Measurements from ENCODE around the gene TNNI3K. TPM values are rescaled to one million over a fixed set of nuclear protein-coding genes. Genes with fewer than 3 reads are reported as not detected.

Gene TNNI3K
- total and polyA plus RNA-seq, 9 of the 15 experiments (the other 6 are each of a cell fraction or from before 2014, with no cell fraction given) = 0.21 to 0.53 (median 0.32) TPM; not detected in 5

DNA sequence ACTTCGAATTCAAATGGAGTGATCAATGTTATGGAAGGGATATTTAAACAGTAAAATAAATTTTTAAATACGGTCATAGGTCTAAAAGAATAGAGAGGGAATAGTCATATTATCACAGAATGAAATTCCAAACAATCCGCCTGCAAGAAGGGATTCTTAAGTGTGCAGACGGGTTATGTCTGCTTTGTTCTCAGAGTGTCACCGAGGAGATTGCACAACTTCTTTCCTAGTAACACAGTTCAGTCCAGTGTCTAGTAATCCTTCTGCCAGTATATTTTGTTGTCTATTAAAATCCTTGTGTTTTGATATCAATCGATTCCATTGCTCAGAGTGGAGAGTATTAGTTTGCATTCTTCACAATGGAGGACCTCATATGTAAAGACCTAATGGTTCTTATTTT is 228.8 kb downstream of the TNNI3K start (continued):
- TF ChIP-seq, protein P1, sequence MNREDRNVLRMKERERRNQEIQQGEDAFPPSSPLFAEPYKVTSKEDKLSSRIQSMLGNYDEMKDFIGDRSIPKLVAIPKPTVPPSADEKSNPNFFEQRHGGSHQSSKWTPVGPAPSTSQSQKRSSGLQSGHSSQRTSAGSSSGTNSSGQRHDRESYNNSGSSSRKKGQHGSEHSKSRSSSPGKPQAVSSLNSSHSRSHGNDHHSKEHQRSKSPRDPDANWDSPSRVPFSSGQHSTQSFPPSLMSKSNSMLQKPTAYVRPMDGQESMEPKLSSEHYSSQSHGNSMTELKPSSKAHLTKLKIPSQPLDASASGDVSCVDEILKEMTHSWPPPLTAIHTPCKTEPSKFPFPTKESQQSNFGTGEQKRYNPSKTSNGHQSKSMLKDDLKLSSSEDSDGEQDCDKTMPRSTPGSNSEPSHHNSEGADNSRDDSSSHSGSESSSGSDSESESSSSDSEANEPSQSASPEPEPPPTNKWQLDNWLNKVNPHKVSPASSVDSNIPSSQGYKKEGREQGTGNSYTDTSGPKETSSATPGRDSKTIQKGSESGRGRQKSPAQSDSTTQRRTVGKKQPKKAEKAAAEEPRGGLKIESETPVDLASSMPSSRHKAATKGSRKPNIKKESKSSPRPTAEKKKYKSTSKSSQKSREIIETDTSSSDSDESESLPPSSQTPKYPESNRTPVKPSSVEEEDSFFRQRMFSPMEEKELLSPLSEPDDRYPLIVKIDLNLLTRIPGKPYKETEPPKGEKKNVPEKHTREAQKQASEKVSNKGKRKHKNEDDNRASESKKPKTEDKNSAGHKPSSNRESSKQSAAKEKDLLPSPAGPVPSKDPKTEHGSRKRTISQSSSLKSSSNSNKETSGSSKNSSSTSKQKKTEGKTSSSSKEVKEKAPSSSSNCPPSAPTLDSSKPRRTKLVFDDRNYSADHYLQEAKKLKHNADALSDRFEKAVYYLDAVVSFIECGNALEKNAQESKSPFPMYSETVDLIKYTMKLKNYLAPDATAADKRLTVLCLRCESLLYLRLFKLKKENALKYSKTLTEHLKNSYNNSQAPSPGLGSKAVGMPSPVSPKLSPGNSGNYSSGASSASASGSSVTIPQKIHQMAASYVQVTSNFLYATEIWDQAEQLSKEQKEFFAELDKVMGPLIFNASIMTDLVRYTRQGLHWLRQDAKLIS (CRISPR knock-in tag; IDR thresholded peaks at IDR 0.05) = no peak
- no peak for TF ChIP-seq DNMT1 (IDR thresholded peaks at IDR 0.05)
- TF ChIP-seq TEAD4 (IDR thresholded peaks at IDR 0.05; ENCODE audit: low read length) = no peak
- TF ChIP-seq TEAD4 (CRISPR knock-in tag; IDR thresholded peaks at IDR 0.05; ENCODE audit: borderline replicate concordance) = no peak
- no peak for TF ChIP-seq PRPF4 (IDR thresholded peaks at IDR 0.05; ENCODE audit: insufficient read depth, low read depth, low read length, poor library complexity, severe bottlenecking)
- TF ChIP-seq SP1 (CRISPR knock-in tag; IDR thresholded peaks at IDR 0.05) = no peak
- no peak for TF ChIP-seq SUPT5H (IDR thresholded peaks at IDR 0.05)
- TF ChIP-seq ZSCAN29 (IDR thresholded peaks at IDR 0.05) = no peak

DNA sequence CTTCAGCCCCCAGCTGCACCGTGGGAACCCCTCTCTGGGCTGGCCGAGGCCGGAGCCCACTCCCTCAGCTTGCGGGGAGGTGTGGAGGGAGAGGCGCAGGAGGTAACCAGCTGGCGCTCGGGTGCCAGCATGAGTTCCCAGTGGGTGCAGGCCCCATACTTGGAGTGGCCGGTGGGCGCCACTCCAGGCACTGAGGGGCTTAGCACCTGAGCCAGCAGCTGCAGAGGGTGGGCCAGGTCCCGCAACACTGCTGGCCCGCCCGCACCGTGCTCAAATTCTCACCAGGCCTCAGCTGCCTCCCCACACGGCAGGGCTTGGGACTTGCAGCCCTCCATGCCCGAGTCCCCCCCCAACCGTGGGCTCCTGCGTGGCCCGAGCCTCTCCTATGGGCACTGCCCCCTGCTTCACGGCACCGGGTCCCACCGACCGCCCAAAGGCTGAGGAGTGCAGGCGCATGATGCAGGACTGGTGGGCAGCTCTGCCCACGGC is 230.1 kb downstream of the TNNI3K start:
- no peaks in the 10 kb centered on the region for H3K36me3 ChIP-seq (ENCODE audit: control insufficient read depth, insufficient read depth, low read length)
- no peak for ATAC-seq
- under 1% methylated on average over 18 of the region's 24 CpGs for whole genome bisulfite sequencing (ENCODE audit: insufficient coverage, low coverage, missing lambda C conversion rate)
- intact Hi-C loops (cut with micrococcal nuclease) (loop anchor here (10.0 kb wide), 1 partner anchor 620 kb away; no protein-coding TSS in a partner anchor), in situ Hi-C loops (cut with MboI) (no loop called here)
- TF ChIP-seq, protein P2, sequence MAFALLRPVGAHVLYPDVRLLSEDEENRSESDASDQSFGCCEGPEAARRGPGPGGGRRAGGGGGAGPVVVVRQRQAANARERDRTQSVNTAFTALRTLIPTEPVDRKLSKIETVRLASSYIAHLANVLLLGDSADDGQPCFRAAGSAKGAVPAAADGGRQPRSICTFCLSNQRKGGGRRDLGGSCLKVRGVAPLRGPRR (CRISPR knock-in tag; IDR thresholded peaks at IDR 0.05) = no peak
- no peak for TF ChIP-seq KLF13 (tag; IDR thresholded peaks at IDR 0.05; ENCODE audit: borderline replicate concordance, low read depth)
- no peaks in the 10 kb centered on the region for H3K79me2 ChIP-seq (ENCODE audit: control insufficient read depth, insufficient read depth, low read length)
- H4K20me1 ChIP-seq (replicated peaks; ENCODE audit: control insufficient read depth, insufficient read depth, low read length) = no peaks in the 10 kb centered on the region
- no peak overlapping the region for H3K4me3 ChIP-seq
- H3K9me3 ChIP-seq (replicated peaks; ENCODE audit: control insufficient read depth, insufficient read depth, low read depth, low read length) = no peaks in the 10 kb centered on the region
- H3K4me2 ChIP-seq (ENCODE audit: insufficient read depth, low read length) = no peak overlapping the region
- no peak for DNase-seq (ENCODE audit: extremely low read depth in 1 of 4, low spot score in 3 of 4)
- no peak overlapping the region for H2AFZ ChIP-seq (ENCODE audit: low read depth, low read length)
- no peak overlapping the region for H3K27ac ChIP-seq (ENCODE audit: extremely low read depth, low read depth, low read length)
- H3K9ac ChIP-seq (ENCODE audit: insufficient read depth in 1 of 2, low read depth in 2 of 2, low read length in 2 of 2) = no peak overlapping the region
- BruUV-seq (replicated peaks) = no TSS peak
- FAIRE-seq = no peak
- H3K27me3 ChIP-seq (ENCODE audit: control insufficient read depth in 2 of 2, insufficient read depth in 2 of 2, low read length in 2 of 2) = no peaks in the 10 kb centered on the region
- no peaks in the 10 kb centered on the region for H3K4me1 ChIP-seq (replicated peaks in 1 of 2; ENCODE audit: control insufficient read depth in 2 of 2, insufficient read depth in 2 of 2, low read length in 2 of 2)
- CTCF ChIA-PET (ENCODE audit: low intra/inter-chr PET ratio) = no interaction called here
- POLR2A ChIA-PET = no interaction called here
- H3K9me1 ChIP-seq (ENCODE audit: control insufficient read depth, insufficient read depth, low read length) = no peaks in the 10 kb centered on the region

All from K562 (cell line).